ENCODE measurements around the gene LAMP1.

The LAMP1 gene

DNA sequence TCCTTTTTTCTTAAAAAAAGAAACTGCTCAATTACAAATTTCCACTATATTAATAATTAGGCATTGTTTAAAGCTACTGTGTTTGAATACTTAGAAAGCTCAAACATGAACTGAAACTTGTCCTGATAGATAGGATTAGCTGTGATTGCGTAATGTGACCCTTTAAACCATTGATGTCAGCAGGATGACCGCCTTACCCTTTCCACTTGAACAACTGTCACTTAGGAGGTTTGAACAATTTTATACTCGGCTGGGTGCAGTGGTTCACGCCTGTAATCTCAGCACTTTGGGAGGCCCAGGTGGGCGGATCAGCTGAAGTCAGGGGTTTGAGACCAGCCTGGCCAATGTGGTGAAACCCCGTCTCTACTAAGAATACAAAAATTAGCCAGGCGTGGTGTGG lies 2.9 kb downstream of the LAMP1 start:
- H3K9me3 ChIP-seq (ENCODE audit: control insufficient read depth, insufficient read depth, low read length) = no peaks in the 10 kb centered on the region
- H3K4me2 ChIP-seq (ENCODE audit: low read length) = no peak overlapping the region
- H3K9me2 ChIP-seq (replicated peaks; ENCODE audit: control insufficient read depth, low read length) = no peaks in the 10 kb centered on the region
- TF ChIP-seq EZH2phosphoT487 (IDR thresholded peaks at IDR 0.05; ENCODE audit: borderline replicate concordance, low read length) = no peak
- TF ChIP-seq, protein P1, sequence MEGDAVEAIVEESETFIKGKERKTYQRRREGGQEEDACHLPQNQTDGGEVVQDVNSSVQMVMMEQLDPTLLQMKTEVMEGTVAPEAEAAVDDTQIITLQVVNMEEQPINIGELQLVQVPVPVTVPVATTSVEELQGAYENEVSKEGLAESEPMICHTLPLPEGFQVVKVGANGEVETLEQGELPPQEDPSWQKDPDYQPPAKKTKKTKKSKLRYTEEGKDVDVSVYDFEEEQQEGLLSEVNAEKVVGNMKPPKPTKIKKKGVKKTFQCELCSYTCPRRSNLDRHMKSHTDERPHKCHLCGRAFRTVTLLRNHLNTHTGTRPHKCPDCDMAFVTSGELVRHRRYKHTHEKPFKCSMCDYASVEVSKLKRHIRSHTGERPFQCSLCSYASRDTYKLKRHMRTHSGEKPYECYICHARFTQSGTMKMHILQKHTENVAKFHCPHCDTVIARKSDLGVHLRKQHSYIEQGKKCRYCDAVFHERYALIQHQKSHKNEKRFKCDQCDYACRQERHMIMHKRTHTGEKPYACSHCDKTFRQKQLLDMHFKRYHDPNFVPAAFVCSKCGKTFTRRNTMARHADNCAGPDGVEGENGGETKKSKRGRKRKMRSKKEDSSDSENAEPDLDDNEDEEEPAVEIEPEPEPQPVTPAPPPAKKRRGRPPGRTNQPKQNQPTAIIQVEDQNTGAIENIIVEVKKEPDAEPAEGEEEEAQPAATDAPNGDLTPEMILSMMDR (IDR thresholded peaks at IDR 0.05; ENCODE audit: low read depth, low read length, poor library complexity, severe bottlenecking) = no peak
- H3K36me3 ChIP-seq (ENCODE audit: control insufficient read depth, low read length) = peaks cover 5% of the 10 kb centered on the region
- no peaks in the 10 kb centered on the region; the same call in 1 of the 2 replicates for H4K20me1 ChIP-seq (ENCODE audit: control insufficient read depth, insufficient read depth, low read depth, low read length)
- H3F3A ChIP-seq (ENCODE audit: control insufficient read depth, insufficient read depth) = peaks cover 8% of the 10 kb centered on the region; the same call in 1 of the 2 replicates
- H3K27ac ChIP-seq (ENCODE audit: low read depth, low read length) = no peak overlapping the region
- no peak overlapping the region for H3K4me3 ChIP-seq (ENCODE audit: low read length)
- peaks cover 81% of the 10 kb centered on the region for H3K79me2 ChIP-seq (ENCODE audit: control insufficient read depth, low read length)
- H3K27me3 ChIP-seq (ENCODE audit: control insufficient read depth, low read length) = no peaks in the 10 kb centered on the region
- peaks cover 24% of the 10 kb centered on the region for H3K4me1 ChIP-seq (ENCODE audit: control insufficient read depth, low read length)

DNA sequence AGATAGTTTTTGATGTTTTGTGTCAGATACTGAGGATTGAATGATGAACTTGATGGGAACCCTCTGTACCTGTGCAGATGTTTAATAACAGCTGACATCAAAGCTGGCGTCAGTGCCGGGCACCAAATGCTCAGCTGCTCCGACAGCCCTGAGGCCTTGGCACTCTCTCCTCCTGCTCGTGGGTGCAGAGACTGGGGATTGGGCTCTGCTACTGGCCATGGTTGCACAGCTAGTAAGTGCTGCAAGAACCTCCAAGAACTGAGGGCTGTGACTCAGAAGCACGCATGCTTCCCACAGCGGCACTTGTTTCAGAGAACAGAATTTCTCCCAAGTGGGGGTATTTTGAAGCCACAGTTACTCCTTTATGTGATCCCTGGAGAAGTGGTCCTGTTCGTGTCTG lies 5.9 kb downstream of the LAMP1 start:
- Histone ChIP-seq H3K4me3 (ENCODE audit: low read length) (no peak overlapping the region), H3K9me2 (replicated peaks; ENCODE audit: control insufficient read depth, low read length) (no peaks in the 10 kb centered on the region), H3K9me3 (ENCODE audit: control insufficient read depth, insufficient read depth, low read length) (no peaks in the 10 kb centered on the region), H3K4me1 (ENCODE audit: control insufficient read depth, low read length) (peaks cover 12% of the 10 kb centered on the region), H3K27ac (ENCODE audit: low read depth, low read length) (no peak overlapping the region), H3K4me2 (ENCODE audit: low read length) (no peak overlapping the region), H3F3A (ENCODE audit: control insufficient read depth, insufficient read depth) (no peaks in the 10 kb centered on the region), H4K20me1 (ENCODE audit: control insufficient read depth, insufficient read depth, low read depth, low read length) (no peaks in the 10 kb centered on the region; the same call in 1 of the 2 replicates), H3K27me3 (ENCODE audit: control insufficient read depth, low read length) (no peaks in the 10 kb centered on the region), H3K36me3 (ENCODE audit: control insufficient read depth, low read length) (peaks cover 14% of the 10 kb centered on the region), H3K79me2 (ENCODE audit: control insufficient read depth, low read length) (peaks cover 94% of the 10 kb centered on the region)
- TF ChIP-seq, protein P1 (IDR thresholded peaks at IDR 0.05; ENCODE audit: low read depth, low read length, poor library complexity, severe bottlenecking) = no peak
- TF ChIP-seq EZH2phosphoT487 (IDR thresholded peaks at IDR 0.05; ENCODE audit: borderline replicate concordance, low read length) = no peak

DNA sequence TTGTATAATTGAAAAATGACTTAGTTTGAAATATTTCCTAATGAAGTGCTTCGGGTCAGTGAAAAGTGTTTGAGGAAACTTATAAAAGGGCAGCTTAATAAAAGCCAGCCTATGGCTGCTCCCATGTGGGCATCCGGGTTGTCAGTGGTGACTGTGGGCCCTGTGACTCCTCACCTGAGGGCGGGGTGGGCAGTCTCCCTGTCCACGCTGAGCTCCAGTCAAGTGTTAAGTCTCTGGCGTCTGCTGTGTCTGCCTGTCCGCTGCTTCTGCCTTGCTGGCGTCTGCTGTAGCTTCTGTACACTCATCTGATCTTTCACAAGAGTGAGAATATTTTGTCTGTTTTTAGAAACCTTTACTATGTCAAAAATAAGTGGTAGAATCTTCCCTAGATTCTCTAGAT lies 7.1 kb downstream of the LAMP1 start:
- H4K20me1 ChIP-seq (ENCODE audit: control insufficient read depth, insufficient read depth, low read depth, low read length) = no peaks in the 10 kb centered on the region; the same call in 1 of the 2 replicates
- H3K27me3 ChIP-seq (ENCODE audit: control insufficient read depth, low read length) = no peaks in the 10 kb centered on the region
- H3K4me1 ChIP-seq (ENCODE audit: control insufficient read depth, low read length) = peaks cover 2% of the 10 kb centered on the region
- no peaks in the 10 kb centered on the region for H3K9me2 ChIP-seq (replicated peaks; ENCODE audit: control insufficient read depth, low read length)
- H3K4me3 ChIP-seq (ENCODE audit: low read length) = no peak overlapping the region
- H3K36me3 ChIP-seq (ENCODE audit: control insufficient read depth, low read length) = peaks cover 14% of the 10 kb centered on the region
- H3F3A ChIP-seq (ENCODE audit: control insufficient read depth, insufficient read depth) = no peaks in the 10 kb centered on the region
- TF ChIP-seq EZH2phosphoT487 (IDR thresholded peaks at IDR 0.05; ENCODE audit: borderline replicate concordance, low read length) = no peak
- TF ChIP-seq, protein P1 (IDR thresholded peaks at IDR 0.05; ENCODE audit: low read depth, low read length, poor library complexity, severe bottlenecking) = no peak
- H3K79me2 ChIP-seq (ENCODE audit: control insufficient read depth, low read length) = peaks cover 84% of the 10 kb centered on the region
- no peaks in the 10 kb centered on the region for H3K9me3 ChIP-seq (ENCODE audit: control insufficient read depth, insufficient read depth, low read length)
- H3K27ac ChIP-seq (ENCODE audit: low read depth, low read length) = no peak overlapping the region
- H3K4me2 ChIP-seq (ENCODE audit: low read length) = no peak overlapping the region

All from DOHH2 (cell line).